Measurements from ENCODE around the gene RBM38. TPM values are rescaled to one million over a fixed set of nuclear protein-coding genes. Genes with fewer than 3 reads are reported as not detected.

The RBM38 gene
- total RNA-seq, 1 experiment from 2014 or later, result 56.5 TPM

- BruUV-seq (replicated peaks), result no TSS peak
These were observed 8.7 kb upstream of the RBM38 start for GRCh38 chr20:57382516-57382915.

GRCh38 chr20:57383447-57384347, 7.5 kb upstream of the RBM38 start:
- ChIA-PET POLR2A (ENCODE audit: unreplicated experiment) (interaction anchor here (0.6 kb wide), 1 partner anchor 14 kb away, joined by 4 read pairs; no protein-coding TSS in a partner anchor), CTCF (interaction anchor here (0.6 kb wide), 1 partner anchor 562 kb away, joined by 14 read pairs; no protein-coding TSS in a partner anchor)
- no peaks in the 10 kb centered on the region for H3K9me2 ChIP-seq (replicated peaks; ENCODE audit: low read length)
- DNase-seq (no peak), ATAC-seq (no peak)
- no TSS peak for BruUV-seq (replicated peaks)
- TF ChIP-seq CTCF (conservative IDR thresholded peaks at IDR 0.05; ENCODE audit: low read depth, low read length), result no peak
- no peak for TF ChIP-seq EZH2 (IDR thresholded peaks at IDR 0.05; ENCODE audit: low read length, unreplicated experiment)
- intact Hi-C loops (cut with micrococcal nuclease), result loop anchor here (5.0 kb wide), 1 partner anchor 209 kb away; no protein-coding TSS in a partner anchor
- no peaks in the 10 kb centered on the region for H4K20me1 ChIP-seq (ENCODE audit: low read length)
- no peaks in the 10 kb centered on the region for H3K79me2 ChIP-seq (ENCODE audit: low read length)
- no peak overlapping the region for H3K4me3 ChIP-seq (ENCODE audit: low read length)
- H3K9ac ChIP-seq (ENCODE audit: low read length), result no peak overlapping the region
- no peaks in the 10 kb centered on the region for H3F3A ChIP-seq (ENCODE audit: low read length, unreplicated experiment)
- no peaks in the 10 kb centered on the region for H3K9me3 ChIP-seq (ENCODE audit: low read length)
- H3K27ac ChIP-seq (ENCODE audit: low read length), result no peak overlapping the region
- H3K36me3 ChIP-seq (ENCODE audit: low read depth, low read length), result peaks cover 2% of the 10 kb centered on the region; the same call in 1 of the 2 replicates
- H3K4me2 ChIP-seq (ENCODE audit: low read length), result no peak overlapping the region
- H3K4me1 ChIP-seq (ENCODE audit: insufficient read depth, low read length), result peaks cover under 1% of the 10 kb centered on the region; the same call in 1 of the 2 replicates
- H2AFZ ChIP-seq (ENCODE audit: low read length), result no peak overlapping the region
- H3K27me3 ChIP-seq (ENCODE audit: low read length), result no peaks in the 10 kb centered on the region

More at GRCh38 chr20:57382516-57382915, 8.7 kb upstream of the RBM38 start:
- no peak for DNase-seq
- CTCF ChIA-PET, result no interaction called here
- H4K20me1 ChIP-seq (ENCODE audit: low read length), result no peaks in the 10 kb centered on the region
- TF ChIP-seq EZH2 (IDR thresholded peaks at IDR 0.05; ENCODE audit: low read length, unreplicated experiment), result no peak
- TF ChIP-seq EZH2phosphoT487 (IDR thresholded peaks at IDR 0.05; ENCODE audit: borderline replicate concordance, low read length), result no peak
- no peak for TF ChIP-seq CTCF (conservative IDR thresholded peaks at IDR 0.05; ENCODE audit: low read depth, low read length)
- ATAC-seq, result no peak
- H3K9me2 ChIP-seq (replicated peaks; ENCODE audit: low read length), result no peaks in the 10 kb centered on the region
- no peaks in the 10 kb centered on the region for H3K9me3 ChIP-seq (ENCODE audit: low read length)
- H3K9ac ChIP-seq (ENCODE audit: low read length), result no peak overlapping the region
- H3K4me3 ChIP-seq (ENCODE audit: low read length), result no peak overlapping the region
- H2AFZ ChIP-seq (ENCODE audit: low read length), result no peak overlapping the region
- H3K27me3 ChIP-seq (ENCODE audit: low read length), result no peaks in the 10 kb centered on the region
- POLR2A ChIA-PET (ENCODE audit: unreplicated experiment), result no interaction called here
- H3K27ac ChIP-seq (ENCODE audit: low read length), result no peak overlapping the region
- intact Hi-C loops (cut with micrococcal nuclease), result loop anchor here (5.0 kb wide), 1 partner anchor 210 kb away; no protein-coding TSS in a partner anchor
- H3K4me2 ChIP-seq (ENCODE audit: low read length), result no peak overlapping the region
- H3K36me3 ChIP-seq (ENCODE audit: low read depth, low read length), result peaks cover 13% of the 10 kb centered on the region
- H3K4me1 ChIP-seq (ENCODE audit: insufficient read depth, low read length), result no peaks in the 10 kb centered on the region
- no peaks in the 10 kb centered on the region for H3K79me2 ChIP-seq (ENCODE audit: low read length)
- H3F3A ChIP-seq (ENCODE audit: low read length, unreplicated experiment), result no peaks in the 10 kb centered on the region

GRCh38 chr20:57384486-57384885, 6.7 kb upstream of the RBM38 start:
- TF ChIP-seq EZH2 (IDR thresholded peaks at IDR 0.05; ENCODE audit: low read length, unreplicated experiment), result no peak
- H3K4me3 ChIP-seq (ENCODE audit: low read length), result no peak overlapping the region
- H3K79me2 ChIP-seq (ENCODE audit: low read length), result no peaks in the 10 kb centered on the region
- H3K36me3 ChIP-seq (ENCODE audit: low read depth, low read length), result no peaks in the 10 kb centered on the region
- H2AFZ ChIP-seq (ENCODE audit: low read length), result no peak overlapping the region
- POLR2A ChIA-PET (ENCODE audit: unreplicated experiment), result interaction anchor here (0.6 kb wide), 1 partner anchor 15 kb away, joined by 4 read pairs; no protein-coding TSS in a partner anchor
- H3K9ac ChIP-seq (ENCODE audit: low read length), result no peak overlapping the region
- DNase-seq (no peak), ATAC-seq (no peak)
- no peaks in the 10 kb centered on the region for H3K27me3 ChIP-seq (ENCODE audit: low read length)
- H3K9me3 ChIP-seq (ENCODE audit: low read length), result no peaks in the 10 kb centered on the region
- H3K9me2 ChIP-seq (replicated peaks; ENCODE audit: low read length), result no peaks in the 10 kb centered on the region
- BruUV-seq (replicated peaks), result no TSS peak
- CTCF ChIA-PET, result no interaction called here
- H4K20me1 ChIP-seq (ENCODE audit: low read length), result no peaks in the 10 kb centered on the region
- intact Hi-C loops (cut with micrococcal nuclease), result loop anchor here (5.0 kb wide), 1 partner anchor 208 kb away; no protein-coding TSS in a partner anchor
- H3F3A ChIP-seq (ENCODE audit: low read length, unreplicated experiment), result no peaks in the 10 kb centered on the region
- H3K4me2 ChIP-seq (ENCODE audit: low read length), result no peak overlapping the region
- no peak overlapping the region for H3K27ac ChIP-seq (ENCODE audit: low read length)
- H3K4me1 ChIP-seq (ENCODE audit: insufficient read depth, low read length), result peaks cover 6% of the 10 kb centered on the region

Measured in PC-3 (cell line).